Brain pericyte (primary cell): ENCODE measurements around the gene TMEM233.
"Not testable (repeated sequence)": the region's sequence is repeated elsewhere in the genome, so short reads cannot be mapped to it uniquely, and the experiment has no call there.

Source experiments
- DNase-seq: peaks from one replicate; pipeline ENCODE4 v3.0.0-alpha.2; 2012; ENCODE audit warnings: low read depth, low spot score

The TMEM233 gene

DNA sequence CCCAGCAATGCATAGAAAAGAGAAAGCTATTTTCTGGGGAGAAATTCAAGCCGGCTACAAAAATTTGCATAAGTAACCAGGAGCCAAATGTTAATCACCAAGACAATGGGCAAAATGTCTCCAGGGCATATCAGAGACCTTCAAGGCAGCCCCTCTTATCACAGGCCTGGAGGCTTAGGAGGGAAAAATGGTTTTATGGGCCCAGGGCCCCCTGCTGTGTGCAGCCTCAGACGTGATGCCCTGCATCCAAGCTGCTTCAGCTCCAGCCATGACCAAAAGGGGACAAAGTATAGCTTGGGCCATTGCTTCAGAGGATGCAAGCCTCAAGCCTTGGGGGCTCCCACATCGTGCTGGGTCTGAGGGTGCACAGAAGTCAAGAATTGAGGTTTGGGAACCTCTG, 15.8 kb downstream of the TMEM233 start:
- DNase-seq, result no peak

DNA sequence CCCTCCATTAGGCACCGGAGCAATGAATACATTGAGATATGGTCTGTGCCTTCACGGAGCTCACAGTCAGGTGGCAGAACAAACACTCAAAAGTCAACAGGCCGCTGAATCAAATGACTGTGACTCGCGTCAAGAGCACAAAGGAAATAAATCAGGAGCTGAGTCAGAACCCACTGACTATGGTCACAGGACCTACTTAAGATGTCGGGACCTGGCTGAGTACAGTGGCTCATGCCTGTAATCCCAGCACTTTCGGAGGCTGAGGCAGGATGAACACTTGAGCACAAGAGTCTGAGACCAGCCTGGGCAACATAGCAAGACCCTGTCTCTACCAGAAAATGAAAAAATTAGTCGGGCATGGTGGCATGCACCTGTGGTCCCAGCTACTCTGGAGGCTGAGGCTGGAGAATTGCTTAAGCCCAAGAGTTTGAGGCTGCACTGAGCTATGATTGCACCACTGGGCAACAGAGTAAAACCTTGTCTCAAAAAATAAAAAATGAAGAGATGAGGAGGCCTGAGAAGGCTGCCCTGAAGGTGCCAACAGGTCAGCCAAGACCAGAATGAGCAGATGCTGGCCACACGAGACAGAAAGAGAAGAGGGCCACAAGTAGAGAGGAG, 19.9 kb downstream of the TMEM233 start:
- DNase-seq, result no peak

DNA sequence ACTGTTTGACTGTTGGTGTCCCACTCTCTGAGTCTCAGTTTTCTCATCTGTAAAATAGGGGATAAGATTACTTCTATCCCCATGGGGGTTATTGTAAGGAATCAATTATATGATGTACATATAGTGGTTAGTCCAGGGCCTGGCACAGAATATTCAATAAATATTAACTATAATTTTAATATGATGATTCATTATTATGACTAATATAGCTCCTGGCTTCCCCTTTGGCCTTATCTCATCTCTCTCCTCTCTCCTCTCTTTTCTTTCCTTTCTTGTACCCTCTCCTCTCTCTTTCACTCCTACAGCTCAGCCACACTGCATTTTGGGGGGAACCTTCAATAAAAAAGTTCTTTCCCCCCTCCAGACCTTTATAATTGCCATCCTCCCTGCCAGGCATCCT, 21.1 kb downstream of the TMEM233 start:
- no peak for DNase-seq

GRCh38 chr12:119615518-119616475, 22.2 kb downstream of the TMEM233 start:
- DNase-seq, result no peak

DNA sequence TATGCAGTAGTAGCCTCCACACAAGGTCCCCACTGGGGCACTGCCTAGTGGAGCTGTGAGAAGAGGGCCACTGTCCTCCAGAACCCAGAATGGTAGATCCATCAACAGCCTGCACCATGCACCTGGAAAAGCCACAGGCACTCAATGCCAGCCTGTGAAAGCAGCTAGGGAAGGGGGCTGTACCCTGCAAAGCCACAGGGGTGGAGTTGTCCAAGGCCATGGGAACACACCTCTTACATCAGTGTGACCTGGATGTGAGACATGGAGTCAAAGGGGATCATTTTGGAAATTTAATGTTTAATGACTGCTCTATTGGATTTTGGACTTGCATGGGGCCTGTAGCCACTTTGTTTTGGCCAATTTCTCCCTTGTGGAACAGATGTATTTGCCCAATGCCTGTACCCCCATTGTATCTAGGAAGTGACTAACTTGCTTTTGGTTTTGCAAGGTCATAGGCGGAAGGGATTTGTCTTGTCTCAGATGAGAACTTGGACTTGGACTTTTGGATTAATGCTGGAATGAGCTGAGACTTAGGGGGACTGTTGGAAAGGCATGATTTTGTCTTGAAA, 24.8 kb downstream of the TMEM233 start:
- DNase-seq, result not testable (repeated sequence)

- no peak for DNase-seq
Observed at GRCh38 chr12:119620490-119620889, 26.9 kb downstream of the TMEM233 start.

GRCh38 chr12:119621878-119622277, 28.3 kb downstream of the TMEM233 start:
- DNase-seq, result no peak

GRCh38 chr12:119624966-119625365, 31.4 kb downstream of the TMEM233 start:
- DNase-seq, result no peak

DNA sequence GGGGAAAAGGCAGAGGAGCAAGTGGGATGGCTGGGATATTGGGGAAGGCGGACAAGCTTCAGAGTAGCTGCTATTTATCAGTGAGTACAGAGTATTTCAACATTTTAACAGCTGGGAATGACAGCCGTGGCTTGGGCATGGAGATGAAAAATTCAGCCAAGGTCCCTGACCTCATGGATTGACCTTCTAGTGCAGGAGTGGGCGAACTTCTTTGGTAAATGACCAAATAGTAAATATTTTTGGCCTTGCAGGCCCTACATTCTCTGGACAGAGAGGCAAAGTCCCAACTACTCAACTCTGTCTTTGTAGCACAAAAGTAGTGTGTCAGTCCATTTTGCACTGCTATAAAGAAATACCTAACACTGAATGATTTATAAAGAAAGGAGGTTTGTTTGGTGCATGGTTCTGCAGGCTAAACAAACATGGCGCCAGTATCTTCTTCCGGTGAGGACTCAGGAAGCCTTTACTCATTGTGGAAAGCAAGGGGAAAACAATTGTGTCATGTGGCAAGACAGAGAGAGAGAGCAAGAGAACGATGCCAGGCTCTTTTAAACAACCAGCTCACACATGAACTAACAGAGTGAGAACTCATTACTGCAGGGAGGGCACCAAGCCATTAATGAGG, 33.6 kb downstream of the TMEM233 start:
- DNase-seq, result no peak

GRCh38 chr12:119627686-119628085, 34.1 kb downstream of the TMEM233 start:
- no peak for DNase-seq

- DNase-seq, result no peak
Observed at GRCh38 chr12:119630223-119630780, 36.7 kb downstream of the TMEM233 start.

- no peak for DNase-seq
Observed at GRCh38 chr12:119630962-119631550, 37.5 kb downstream of the TMEM233 start.

GRCh38 chr12:119631930-119632678, 38.5 kb downstream of the TMEM233 start:
- DNase-seq, result no peak

DNA sequence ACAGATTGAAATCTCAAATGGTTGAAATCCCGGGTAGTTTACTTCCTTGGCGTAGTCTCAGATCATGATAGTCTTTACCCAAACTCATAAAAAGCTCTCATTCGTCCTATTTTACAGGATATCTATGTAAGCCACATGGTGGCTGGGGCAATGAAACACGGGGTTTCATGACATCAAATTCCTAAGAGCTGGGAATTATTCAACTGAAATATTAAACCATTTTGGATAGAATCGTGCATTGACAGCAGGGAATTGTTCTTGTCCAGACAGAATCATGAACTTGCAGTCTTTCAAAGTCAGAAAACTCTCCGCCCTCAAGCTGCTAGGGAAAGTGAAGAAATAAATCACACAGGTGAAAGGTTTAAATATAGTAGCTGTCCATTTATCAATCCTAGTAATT, 41.2 kb downstream of the TMEM233 start:
- no peak for DNase-seq

DNA sequence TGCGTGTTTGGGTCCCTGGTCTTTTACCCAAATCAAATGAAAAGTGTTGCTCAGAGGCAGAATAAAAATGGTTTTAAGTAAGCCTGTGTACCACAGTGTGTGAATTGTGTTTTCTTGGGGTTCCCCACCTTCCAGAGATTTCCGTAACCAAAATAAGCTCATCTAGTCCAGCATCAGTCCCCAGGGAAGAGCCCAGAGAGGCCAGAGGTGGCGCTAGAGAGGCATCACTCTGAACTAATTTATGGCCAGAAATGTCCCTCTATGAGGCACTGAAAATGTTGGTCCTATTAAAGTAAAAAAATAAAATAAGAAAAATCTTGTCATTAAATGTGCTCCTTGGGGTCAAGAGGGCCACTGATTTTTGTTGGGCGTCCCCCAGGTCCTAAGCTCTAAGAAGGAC, 49.4 kb downstream of the TMEM233 start:
- DNase-seq, result no peak

DNA sequence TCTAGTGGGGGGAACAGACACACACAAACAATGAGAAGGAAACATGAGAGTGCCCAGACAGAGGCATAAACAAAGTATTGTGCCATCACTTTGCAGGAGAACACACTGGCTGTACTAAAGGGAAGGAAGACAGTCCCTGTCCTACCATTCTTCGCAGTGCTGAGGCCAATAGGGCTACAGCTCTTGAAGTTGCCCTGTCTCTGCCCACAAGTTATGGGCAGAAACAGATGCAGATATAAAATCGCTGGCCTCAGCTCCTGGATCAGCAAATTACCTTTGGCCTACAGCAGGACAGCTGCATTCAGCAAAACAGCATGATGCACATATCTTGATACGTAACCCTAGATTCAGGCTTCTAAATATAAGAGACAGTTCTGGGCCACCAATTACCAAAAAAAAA, 51.4 kb downstream of the TMEM233 start:
- DNase-seq, result no peak

GRCh38 chr12:119645535-119646059, 52.0 kb downstream of the TMEM233 start:
- no peak for DNase-seq

GRCh38 chr12:119649202-119649808, 55.7 kb downstream of the TMEM233 start:
- DNase-seq, result no peak

DNA sequence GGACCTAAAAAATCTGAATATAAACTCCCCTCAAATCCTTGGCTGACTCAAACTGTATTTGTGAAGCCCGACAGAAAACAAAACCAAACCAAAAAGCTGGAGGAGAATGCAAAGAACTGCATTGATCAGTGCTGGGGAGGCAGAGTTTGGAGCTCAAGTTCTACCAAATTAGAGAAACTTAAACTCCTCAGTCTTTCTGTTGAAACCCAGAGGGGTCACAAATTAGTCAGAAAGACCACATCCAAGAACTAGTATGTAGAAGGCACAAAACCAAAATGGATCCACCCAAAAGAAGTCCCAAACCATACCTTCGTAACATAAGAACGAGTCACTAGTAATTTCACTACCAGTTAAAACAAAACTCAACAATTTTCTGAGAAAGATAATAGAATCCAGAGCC, 59.1 kb downstream of the TMEM233 start:
- DNase-seq, result no peak

GRCh38 chr12:119657001-119657400, 63.4 kb downstream of the TMEM233 start:
- DNase-seq, result not testable (repeated sequence)
